Ecto neural progenitor cell (in vitro differentiated cells): ENCODE data around the gene PNPLA6.

Experiments used
- DNase-seq: peaks from one replicate; pipeline ENCODE4 v3.0.0-alpha.2; 2018; ENCODE audit warnings: low spot score

The PNPLA6 gene

GRCh38 chr19:7535047-7535997 lies at the start of gene PNPLA6:
Gene PNPLA6 (plus strand): TSS chr19:7535717. CDS start chr19:7535789, 72 bp downstream.
- peak; percentile 96 for DNase-seq

- no peak for DNase-seq
These were observed 48.6 kb upstream of the PNPLA6 start for GRCh38 chr19:7486923-7487322.

DNA sequence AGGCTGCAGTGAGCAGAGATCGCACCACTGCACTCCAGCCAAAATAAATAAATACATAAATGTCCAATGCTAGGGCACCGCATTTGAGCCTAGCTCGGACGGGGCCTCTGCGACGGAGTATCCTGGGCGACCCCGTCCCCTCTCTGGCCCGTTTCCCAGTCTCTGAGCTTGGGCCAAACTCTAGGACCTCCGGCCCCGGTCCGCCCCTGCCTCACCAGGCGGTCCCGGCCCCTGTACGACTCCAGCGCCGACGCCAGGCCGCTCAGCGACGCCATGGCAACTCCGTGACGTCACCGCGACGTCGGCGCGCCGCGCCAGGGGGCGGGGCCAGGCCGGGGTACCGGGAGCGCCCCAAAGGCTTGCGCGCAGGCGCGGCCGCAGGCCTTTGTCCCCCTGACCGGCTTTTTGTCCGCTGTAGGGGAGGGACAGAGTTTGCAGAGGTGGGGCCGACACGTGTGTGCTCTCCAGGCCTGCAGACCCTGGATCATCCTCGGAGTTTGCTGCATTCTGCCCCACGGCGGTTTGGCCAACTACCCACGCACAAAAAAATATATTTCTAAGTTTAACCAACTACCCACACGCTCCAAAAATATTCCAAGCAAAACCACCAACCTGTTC lies 46.7 kb upstream of the PNPLA6 start, which contains the start of gene PEX11G:
PEX11G (minus strand) TSS at position 300 of the 618 bp plus-strand sequence; CDS start at position 275, 25 bp downstream.
- peak; percentile 96 for DNase-seq

DNA sequence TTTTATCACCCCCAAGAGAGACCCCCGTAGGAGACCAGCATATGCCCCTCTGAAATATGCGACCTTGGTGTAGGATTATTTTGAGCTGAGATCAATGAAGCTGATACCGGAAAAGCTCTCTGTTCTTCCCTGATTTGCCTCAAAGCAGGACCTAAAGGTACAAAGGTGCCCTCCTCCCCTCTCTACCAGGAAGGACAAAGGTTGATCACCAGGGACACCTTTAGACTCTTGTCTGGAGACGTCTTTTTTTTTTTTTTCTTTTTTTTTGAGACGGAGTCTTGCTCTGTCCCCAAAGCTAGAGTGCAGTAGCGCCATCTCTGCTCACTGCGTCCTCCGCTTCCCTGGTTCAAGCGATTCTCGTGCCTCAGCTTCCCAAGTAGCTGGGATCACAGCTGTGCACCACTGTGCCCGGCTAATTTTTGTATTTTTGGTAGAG lies 45.9 kb upstream of the PNPLA6 start:
- DNase-seq = no peak

DNA sequence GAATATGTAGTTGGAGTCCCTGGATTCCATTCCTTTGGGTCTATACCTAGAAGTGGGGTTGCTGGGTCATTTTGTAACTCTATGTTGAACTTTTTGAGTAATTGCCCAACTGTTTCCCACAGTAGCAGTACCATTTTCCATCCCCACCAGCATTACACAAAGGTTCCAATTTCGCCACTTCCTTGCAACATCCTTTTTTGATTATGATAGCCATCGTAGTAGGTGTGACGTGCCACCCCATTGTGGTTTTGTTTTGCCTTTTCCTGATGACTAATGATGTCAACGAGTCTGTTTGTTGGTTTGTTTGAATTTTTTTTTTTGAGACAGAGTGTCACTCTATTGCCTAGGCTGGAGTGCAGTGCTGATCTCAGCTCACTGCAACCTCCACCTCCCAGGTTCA lies 43.4 kb upstream of the PNPLA6 start:
- no peak for DNase-seq

- DNase-seq = no peak
These were observed 43.0 kb upstream of the PNPLA6 start for GRCh38 chr19:7492558-7492957.

- no peak for DNase-seq
These were observed 41.0 kb upstream of the PNPLA6 start for GRCh38 chr19:7494416-7495098.

DNA sequence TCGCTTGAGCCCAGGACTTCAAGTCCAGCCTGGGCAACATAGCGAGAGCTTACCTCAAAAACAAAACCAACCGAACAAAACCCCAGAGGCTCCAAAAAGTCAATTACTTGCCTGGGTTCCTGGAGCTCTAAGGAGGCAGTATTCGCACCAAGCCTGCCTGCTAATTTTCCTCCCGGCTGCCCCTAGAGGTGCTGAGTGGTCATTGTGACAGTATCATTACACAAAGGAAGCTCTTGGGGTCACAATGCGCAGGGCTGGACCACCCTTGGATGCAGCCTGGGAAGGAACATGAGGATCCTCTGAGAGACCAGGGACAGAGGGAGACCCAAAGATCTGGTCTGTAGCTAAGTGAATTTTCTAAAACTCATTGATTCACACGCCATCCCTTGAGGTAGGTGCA lies 38.2 kb upstream of the PNPLA6 start:
- DNase-seq = no peak

DNA sequence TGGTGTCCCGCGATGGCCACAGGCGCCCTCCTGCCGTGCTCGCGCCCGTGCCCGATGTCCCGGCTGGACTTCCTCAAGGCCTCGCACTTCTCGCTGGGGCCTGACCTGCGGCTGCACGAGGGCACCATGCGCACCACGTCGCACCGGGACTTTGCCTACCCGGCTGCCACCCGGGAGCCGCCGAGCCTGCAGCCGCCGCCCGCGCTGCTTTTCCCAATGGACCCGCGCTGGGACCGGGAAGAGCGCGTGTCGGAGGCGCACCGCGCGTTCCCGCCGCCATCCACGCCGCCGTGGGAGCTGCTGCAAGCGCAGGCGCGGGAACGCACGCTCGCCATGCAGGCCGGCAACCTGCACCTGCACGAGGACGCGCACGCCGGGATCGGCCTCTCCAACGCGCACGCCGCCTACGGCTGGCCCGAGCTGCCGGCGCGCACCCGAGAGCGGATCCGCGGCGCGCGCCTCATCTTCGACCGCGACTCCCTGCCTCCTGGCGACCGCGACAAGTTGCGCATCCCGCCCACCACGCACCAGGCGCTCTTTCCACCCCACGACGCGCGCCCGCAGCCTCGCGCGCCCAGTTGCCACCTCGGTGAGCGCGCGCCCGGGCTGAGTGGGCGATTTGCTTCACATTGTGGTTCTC lies 34.6 kb upstream of the PNPLA6 start:
- DNase-seq = peak; percentile 86

- DNase-seq = no peak
These were observed 33.0 kb upstream of the PNPLA6 start for GRCh38 chr19:7502552-7502951.

DNA sequence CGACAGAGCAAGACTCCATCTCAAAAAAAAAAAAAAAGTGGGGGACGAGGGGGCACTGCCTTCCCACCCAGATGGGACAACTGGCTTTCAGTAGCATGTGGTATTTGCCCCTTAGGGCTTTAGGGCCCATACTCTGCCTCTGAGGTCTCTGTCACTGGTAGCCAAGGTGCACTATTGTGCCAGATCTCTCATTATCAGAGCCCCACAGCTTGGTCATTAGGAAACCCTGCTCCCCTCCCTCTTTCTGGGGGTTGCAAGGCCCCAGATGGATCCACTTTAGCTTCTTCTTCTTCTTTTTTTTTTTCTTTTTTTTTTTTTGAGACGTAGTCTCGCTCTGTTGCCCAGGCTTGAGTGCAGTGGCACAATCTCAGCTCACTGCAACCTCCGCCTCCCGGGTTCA lies 30.8 kb upstream of the PNPLA6 start:
- DNase-seq = no peak

- DNase-seq = no peak
These were observed 30.2 kb upstream of the PNPLA6 start for GRCh38 chr19:7505288-7505681.

- peak; percentile 82 for DNase-seq
These were observed 29.7 kb upstream of the PNPLA6 start for GRCh38 chr19:7505682-7506384.

- peak; percentile 88 for DNase-seq
These were observed 28.9 kb upstream of the PNPLA6 start for GRCh38 chr19:7506385-7507328.

- DNase-seq = peak; percentile 72
These were observed 27.6 kb upstream of the PNPLA6 start for GRCh38 chr19:7507884-7508283.

GRCh38 chr19:7509625-7510024 lies 25.9 kb upstream of the PNPLA6 start:
- DNase-seq = no peak

DNA sequence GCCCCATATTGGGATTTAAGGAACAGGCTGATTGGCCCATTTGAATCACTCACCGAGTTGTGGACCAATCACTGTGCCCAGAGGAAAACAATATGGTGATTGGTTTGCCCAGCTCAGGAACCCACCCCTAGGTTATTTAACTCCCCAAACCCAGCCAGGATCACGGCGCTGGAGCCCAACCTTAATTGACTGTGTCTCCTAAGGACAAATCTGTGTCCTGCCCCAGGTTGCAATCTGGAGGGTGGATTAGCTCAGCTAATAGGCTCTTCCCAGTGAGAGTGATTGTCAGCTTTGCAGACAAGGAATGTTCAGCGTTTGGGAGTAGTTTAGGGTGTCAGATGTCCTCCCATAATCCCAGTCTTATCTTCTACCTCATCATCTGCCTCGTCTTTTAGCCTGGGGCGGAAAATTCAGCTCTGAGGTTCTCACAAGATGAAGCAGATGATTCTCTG lies 23.1 kb upstream of the PNPLA6 start:
- no peak for DNase-seq

DNA sequence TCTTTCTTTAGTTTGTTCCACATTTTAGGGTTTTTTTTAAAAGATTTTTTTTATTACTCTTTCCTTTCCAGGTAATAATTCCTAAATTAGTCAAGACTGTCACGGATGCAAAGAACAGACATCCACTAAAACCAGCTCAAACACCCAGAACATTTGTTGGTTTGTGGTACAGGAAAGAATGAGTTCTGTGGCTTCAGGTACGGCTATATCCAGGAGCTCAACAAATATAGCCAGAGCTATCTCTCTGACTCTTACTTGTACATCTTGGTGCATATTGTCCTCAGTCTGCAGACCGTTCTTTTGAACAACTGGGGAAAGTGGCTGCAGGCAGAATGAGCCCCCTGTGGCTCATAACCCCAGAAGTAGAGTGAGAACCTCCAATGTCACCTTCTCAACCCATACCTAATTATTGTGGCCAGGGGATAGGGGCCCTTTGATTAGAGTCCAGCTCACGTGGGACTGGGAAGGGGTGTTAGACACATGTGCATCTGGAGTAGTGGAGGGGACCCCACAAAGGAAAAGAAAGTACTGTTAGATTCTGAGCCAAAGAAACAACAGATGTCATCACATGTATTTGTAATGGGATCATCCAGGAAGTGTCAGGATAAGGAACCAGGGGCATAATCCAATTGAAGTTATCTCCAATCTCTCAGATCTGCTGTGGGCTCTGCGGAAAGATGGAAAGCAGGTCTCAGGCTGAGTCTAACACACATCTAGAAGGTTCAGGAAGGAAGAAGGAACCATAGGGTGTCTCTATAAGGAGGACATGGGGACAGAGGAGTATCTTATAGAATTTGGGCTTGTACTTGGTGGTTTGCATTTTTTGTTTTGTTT lies 21.5 kb upstream of the PNPLA6 start:
- DNase-seq = no peak

DNA sequence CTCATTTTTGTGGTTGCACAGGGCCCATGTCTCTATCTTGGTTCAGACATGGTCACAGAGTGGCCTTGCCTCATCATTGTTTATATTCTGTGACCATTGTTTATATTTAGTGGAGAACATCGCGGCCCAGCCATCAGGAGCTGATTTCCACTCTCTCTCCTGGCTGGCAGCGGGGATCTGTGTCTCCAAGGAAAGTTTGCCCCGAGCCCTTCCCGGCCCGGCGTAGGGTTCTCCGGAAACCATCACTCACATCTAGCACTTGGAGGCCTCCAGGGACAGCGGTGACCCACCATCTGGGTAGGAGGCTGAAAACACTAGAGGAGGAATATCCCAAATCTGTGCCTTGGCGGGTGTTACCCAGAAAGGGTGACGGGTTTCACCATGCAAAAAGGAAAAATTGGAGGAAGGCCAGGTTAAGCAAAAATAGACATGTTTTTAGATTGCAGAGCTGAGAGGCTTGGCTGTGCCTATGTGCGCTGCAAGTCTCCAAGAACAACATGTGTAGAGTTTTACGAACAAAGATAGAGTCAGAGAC lies 20.3 kb upstream of the PNPLA6 start:
- no peak for DNase-seq
